ENCODE measurements around the gene MYOG. TPM values are rescaled to one million over a fixed set of nuclear protein-coding genes. Genes with fewer than 3 reads are reported as not detected.

The MYOG gene
- polyA plus RNA-seq, 1 experiment: not detected

- DNase-seq (ENCODE audit: low read depth, low spot score): no peak
- no peaks in the 10 kb centered on the region; the same call in 1 of the 2 replicates for H3K9me3 ChIP-seq (ENCODE audit: control insufficient read depth, insufficient read depth, low read length)
- POLR2A ChIA-PET: interaction anchor here (0.6 kb wide), 2 partner anchors 89 to 120 kb away, joined by 3 to 5 read pairs; partner anchors contain the start of gene TMEM183A
- H3K27me3 ChIP-seq (ENCODE audit: control insufficient read depth, insufficient read depth, low read length): peaks cover 63% of the 10 kb centered on the region
- H3K4me3 ChIP-seq (ENCODE audit: low read depth, low read length): peak overlapping the region; percentile 55
- no peak overlapping the region for H3K27ac ChIP-seq (ENCODE audit: low read depth, low read length)
- no peak for TF ChIP-seq CTCF (IDR thresholded peaks at IDR 0.05; ENCODE audit: low read depth, low read length)
- CTCF ChIA-PET: interaction anchor here (0.8 to 3.5 kb wide), 15 partner anchors 9 to 146 kb away, joined by 3 to 24 read pairs (median 5); no protein-coding TSS in a partner anchor
Measured at GRCh38 chr1:203126866-203127665, 41.3 kb upstream of the MYOG start.

- POLR2A ChIA-PET: no interaction called here
Measured at GRCh38 chr1:203126151-203126865, 40.5 kb upstream of the MYOG start.

GRCh38 chr1:203124546-203125317, 38.9 kb upstream of the MYOG start:
- no peak for DNase-seq (ENCODE audit: low read depth, low spot score)
- no peak for TF ChIP-seq CTCF (IDR thresholded peaks at IDR 0.05; ENCODE audit: low read depth, low read length)
- no peak overlapping the region for H3K4me3 ChIP-seq (ENCODE audit: low read depth, low read length)
- H3K27ac ChIP-seq (ENCODE audit: low read depth, low read length): no peak overlapping the region
- peaks cover 74% of the 10 kb centered on the region for H3K27me3 ChIP-seq (ENCODE audit: control insufficient read depth, insufficient read depth, low read length)
- H3K9me3 ChIP-seq (ENCODE audit: control insufficient read depth, insufficient read depth, low read length): no peaks in the 10 kb centered on the region; the same call in 1 of the 2 replicates
- CTCF ChIA-PET: interaction anchor here (1.4 to 10.6 kb wide), 2 partner anchors 90 to 145 kb away, joined by 4 to 164 read pairs; no protein-coding TSS in a partner anchor
- POLR2A ChIA-PET: no interaction called here

More at GRCh38 chr1:203126151-203126865, 40.5 kb upstream of the MYOG start:
- Histone ChIP-seq H3K4me3 (ENCODE audit: low read depth, low read length) (no peak overlapping the region), H3K27me3 (ENCODE audit: control insufficient read depth, insufficient read depth, low read length) (peaks cover 65% of the 10 kb centered on the region), H3K27ac (ENCODE audit: low read depth, low read length) (no peak overlapping the region), H3K9me3 (ENCODE audit: control insufficient read depth, insufficient read depth, low read length) (no peaks in the 10 kb centered on the region; the same call in 1 of the 2 replicates)
- peak; percentile 61 for TF ChIP-seq CTCF (IDR thresholded peaks at IDR 0.05; ENCODE audit: low read depth, low read length)
- no peak for DNase-seq (ENCODE audit: low read depth, low spot score)
- CTCF ChIA-PET: interaction anchor here (0.6 to 10.6 kb wide), 14 partner anchors 9 to 144 kb away, joined by 3 to 164 read pairs (median 4); no protein-coding TSS in a partner anchor

- no peak overlapping the region for H3K27ac ChIP-seq (ENCODE audit: low read depth, low read length)
- no peaks in the 10 kb centered on the region; the same call in 1 of the 2 replicates for H3K9me3 ChIP-seq (ENCODE audit: control insufficient read depth, insufficient read depth, low read length)
- no peak for TF ChIP-seq CTCF (IDR thresholded peaks at IDR 0.05; ENCODE audit: low read depth, low read length)
- ChIA-PET CTCF (interaction anchor here (1.3 to 10.6 kb wide), 3 partner anchors 82 to 146 kb away, joined by 3 to 164 read pairs (median 4); no protein-coding TSS in a partner anchor), POLR2A (no interaction called here)
- DNase-seq (ENCODE audit: low read depth, low spot score): no peak
- peaks cover 70% of the 10 kb centered on the region for H3K27me3 ChIP-seq (ENCODE audit: control insufficient read depth, insufficient read depth, low read length)
- no peak overlapping the region for H3K4me3 ChIP-seq (ENCODE audit: low read depth, low read length)
Measured at GRCh38 chr1:203124011-203124410, 38.2 kb upstream of the MYOG start.

Data from AG04450 (cell line).